ENCODE data around the gene SLC6A15.

GRCh38 chr12:84843593-84844144, 68.9 kb downstream of the SLC6A15 start:
- TF ChIP-seq CTCF (IDR thresholded peaks at IDR 0.05; ENCODE audit: low read depth, low read length, poor library complexity, severe bottlenecking) (no peak), EZH2phosphoT487 (IDR thresholded peaks at IDR 0.05; ENCODE audit: borderline replicate concordance, low read length) (no peak)

Measured in DOHH2 (cell line).